ENCODE measurements around the gene CA11. TPM values are rescaled to one million over a fixed set of nuclear protein-coding genes. Genes with fewer than 3 reads are reported as not detected.
"Not testable (repeated sequence)": the region's sequence is repeated elsewhere in the genome, so short reads cannot be mapped to it uniquely, and the experiment has no call there.

The CA11 gene
- total RNA-seq, 2 experiments from 2014 or later: 10.1 to 10.8 TPM

- no peak for DNase-seq
- ChIA-PET POLR2A (interaction anchor here (0.7 kb wide), 1 partner anchor 56 kb away, joined by 13 read pairs; no protein-coding TSS in a partner anchor), CTCF (no interaction called here)
- Mint-ChIP-seq H3K36me3 (ENCODE audit: low read depth) (no peaks in the 10 kb centered on the region), H3K27me3 (no peaks in the 10 kb centered on the region), H3K9me3 (peaks cover 4% of the 10 kb centered on the region), H3K4me1 (peaks cover 14% of the 10 kb centered on the region), H3K4me3 (no peak overlapping the region), H3K27ac (no peak overlapping the region)
Observed at GRCh38 chr19:48664476-48664875, 18.5 kb upstream of the CA11 start.

GRCh38 chr19:48663667-48664066, 17.7 kb upstream of the CA11 start:
- H3K27me3 Mint-ChIP-seq: peaks cover 3% of the 10 kb centered on the region
- H3K27ac Mint-ChIP-seq: no peak overlapping the region
- H3K36me3 Mint-ChIP-seq (ENCODE audit: low read depth): no peaks in the 10 kb centered on the region
- peaks cover 16% of the 10 kb centered on the region for H3K4me1 Mint-ChIP-seq
- no peak overlapping the region for H3K4me3 Mint-ChIP-seq
- ChIA-PET POLR2A (no interaction called here), CTCF (no interaction called here)
- DNase-seq: no peak
- H3K9me3 Mint-ChIP-seq: peaks cover under 1% of the 10 kb centered on the region

- Mint-ChIP-seq H3K27me3 (peaks cover 6% of the 10 kb centered on the region), H3K4me3 (no peak overlapping the region), H3K27ac (peak overlapping the region; percentile 75), H3K9me3 (no peaks in the 10 kb centered on the region), H3K4me1 (peaks cover 19% of the 10 kb centered on the region), H3K36me3 (ENCODE audit: low read depth) (no peaks in the 10 kb centered on the region)
- CTCF ChIA-PET: interaction anchor here (1.0 to 1.3 kb wide), 2 partner anchors 10 to 16 kb away, joined by 3 to 4 read pairs; partner anchors contain the start of gene CA11
- POLR2A ChIA-PET: no interaction called here
- no peak for DNase-seq
Observed at GRCh38 chr19:48661711-48662090, 15.7 kb upstream of the CA11 start.

GRCh38 chr19:48660852-48661710, 15.1 kb upstream of the CA11 start:
- POLR2A ChIA-PET: no interaction called here

GRCh38 chr19:48659768-48660167, 13.8 kb upstream of the CA11 start:
- no peak for DNase-seq
- H3K27me3 Mint-ChIP-seq: peaks cover 6% of the 10 kb centered on the region
- no peaks in the 10 kb centered on the region for H3K36me3 Mint-ChIP-seq (ENCODE audit: low read depth)
- ChIA-PET CTCF (interaction anchor here (0.7 to 0.9 kb wide), 2 partner anchors 14 to 53 kb away, joined by 3 to 7 read pairs; no protein-coding TSS in a partner anchor), POLR2A (no interaction called here)
- peaks cover 20% of the 10 kb centered on the region for H3K4me1 Mint-ChIP-seq
- no peaks in the 10 kb centered on the region for H3K9me3 Mint-ChIP-seq
- no peak overlapping the region for H3K27ac Mint-ChIP-seq
- no peak overlapping the region for H3K4me3 Mint-ChIP-seq

More at GRCh38 chr19:48660852-48661710, 15.1 kb upstream of the CA11 start:
- H3K9me3 Mint-ChIP-seq: no peaks in the 10 kb centered on the region
- peak; percentile 89 for DNase-seq
- H3K27me3 Mint-ChIP-seq: peaks cover 6% of the 10 kb centered on the region
- H3K36me3 Mint-ChIP-seq (ENCODE audit: low read depth): no peaks in the 10 kb centered on the region
- H3K4me3 Mint-ChIP-seq: peak overlapping the region; percentile 70
- H3K4me1 Mint-ChIP-seq: peaks cover 19% of the 10 kb centered on the region
- H3K27ac Mint-ChIP-seq: peak overlapping the region; percentile 99
- CTCF ChIA-PET: interaction anchor here (1.0 kb wide), 1 partner anchor 16 kb away, joined by 4 read pairs; the partner anchor contains the start of gene CA11

GRCh38 chr19:48658483-48658882, 12.5 kb upstream of the CA11 start:
- peaks cover 23% of the 10 kb centered on the region for H3K4me1 Mint-ChIP-seq
- ChIA-PET CTCF (no interaction called here), POLR2A (no interaction called here)
- peaks cover 6% of the 10 kb centered on the region for H3K27me3 Mint-ChIP-seq
- DNase-seq: no peak
- no peaks in the 10 kb centered on the region for H3K36me3 Mint-ChIP-seq (ENCODE audit: low read depth)
- no peak overlapping the region for H3K4me3 Mint-ChIP-seq
- H3K27ac Mint-ChIP-seq: no peak overlapping the region
- no peaks in the 10 kb centered on the region for H3K9me3 Mint-ChIP-seq

- H3K36me3 Mint-ChIP-seq (ENCODE audit: low read depth); H3K9me3 Mint-ChIP-seq; H3K27me3 Mint-ChIP-seq; POLR2A ChIA-PET; H3K27ac Mint-ChIP-seq; DNase-seq; H3K4me3 Mint-ChIP-seq: not testable (repeated sequence)
- CTCF ChIA-PET: interaction anchor here (1.0 kb wide), 1 partner anchor 12 kb away, joined by 3 read pairs; the partner anchor contains the start of gene CA11
- H3K4me1 Mint-ChIP-seq: peaks cover 26% of the 10 kb centered on the region
Observed at GRCh38 chr19:48657828-48658227, 11.8 kb upstream of the CA11 start.

- H3K27ac Mint-ChIP-seq: no peak overlapping the region
- no peaks in the 10 kb centered on the region for H3K9me3 Mint-ChIP-seq
- no peak for DNase-seq
- POLR2A ChIA-PET: no interaction called here
- H3K4me1 Mint-ChIP-seq: peaks cover 30% of the 10 kb centered on the region
- no peak overlapping the region for H3K4me3 Mint-ChIP-seq
- CTCF ChIA-PET: interaction anchor here (1.0 kb wide), 1 partner anchor 11 kb away, joined by 3 read pairs; the partner anchor contains the start of gene CA11
- H3K36me3 Mint-ChIP-seq (ENCODE audit: low read depth): no peaks in the 10 kb centered on the region
- peaks cover 6% of the 10 kb centered on the region for H3K27me3 Mint-ChIP-seq
Observed at GRCh38 chr19:48656840-48657474, 11.0 kb upstream of the CA11 start.

GRCh38 chr19:48654299-48655059, 8.5 kb upstream of the CA11 start:
- Mint-ChIP-seq H3K9me3 (no peaks in the 10 kb centered on the region), H3K27ac (peak overlapping the region; percentile 27), H3K27me3 (peaks cover 6% of the 10 kb centered on the region), H3K36me3 (ENCODE audit: low read depth) (no peaks in the 10 kb centered on the region), H3K4me1 (peaks cover 29% of the 10 kb centered on the region), H3K4me3 (no peak overlapping the region)
- ChIA-PET CTCF (interaction anchor here (1.5 kb wide), 1 partner anchor 8 kb away, joined by 4 read pairs; the partner anchor contains the start of gene CA11), POLR2A (no interaction called here)
- DNase-seq: no peak

- Mint-ChIP-seq H3K27ac (peak overlapping the region; percentile 69), H3K36me3 (ENCODE audit: low read depth) (no peaks in the 10 kb centered on the region), H3K27me3 (no peaks in the 10 kb centered on the region), H3K4me3 (no peak overlapping the region), H3K4me1 (peaks cover 45% of the 10 kb centered on the region), H3K9me3 (no peaks in the 10 kb centered on the region)
- no peak for DNase-seq
- ChIA-PET POLR2A (no interaction called here), CTCF (interaction anchor here (1.6 kb wide), 1 partner anchor 13 kb away, joined by 3 read pairs; no protein-coding TSS in a partner anchor)
Observed at GRCh38 chr19:48651683-48652048, 5.7 kb upstream of the CA11 start.

GRCh38 chr19:48650974-48651682, 5.1 kb upstream of the CA11 start:
- Mint-ChIP-seq H3K27ac (peak overlapping the region; percentile 69), H3K4me1 (peaks cover 48% of the 10 kb centered on the region)
- POLR2A ChIA-PET: no interaction called here

GRCh38 chr19:48648134-48648533, 2.1 kb upstream of the CA11 start:
- Mint-ChIP-seq H3K4me1 (peaks cover 62% of the 10 kb centered on the region), H3K4me3 (no peak overlapping the region), H3K36me3 (ENCODE audit: low read depth) (no peaks in the 10 kb centered on the region), H3K9me3 (no peaks in the 10 kb centered on the region), H3K27ac (peak overlapping the region; percentile 83), H3K27me3 (peaks cover 2% of the 10 kb centered on the region)
- POLR2A ChIA-PET: no interaction called here
- no peak for DNase-seq
- CTCF ChIA-PET: no interaction called here

More at GRCh38 chr19:48650974-48651682, 5.1 kb upstream of the CA11 start:
- H3K9me3 Mint-ChIP-seq: no peaks in the 10 kb centered on the region
- CTCF ChIA-PET: interaction anchor here (0.7 to 1.6 kb wide), 2 partner anchors 13 to 371 kb away, joined by 3 read pairs; no protein-coding TSS in a partner anchor
- no peak overlapping the region for H3K4me3 Mint-ChIP-seq
- H3K27me3 Mint-ChIP-seq: no peaks in the 10 kb centered on the region
- no peak for DNase-seq
- H3K36me3 Mint-ChIP-seq (ENCODE audit: low read depth): no peaks in the 10 kb centered on the region
